HG03460 (cell line): ENCODE data around the gene ANKDD1B.

Source experiments
- ATAC-seq: cut with Tn5 transposase; IDR thresholded peaks from one replicate; pipeline ENCODE4 v1.9.1; 2021; ENCODE audit not compliant: unreplicated experiment

ANKDD1B gene

GRCh38 chr5:75616371-75616881 is 5.2 kb downstream of the ANKDD1B start:
- no peak for ATAC-seq

GRCh38 chr5:75616971-75617621 is 5.8 kb downstream of the ANKDD1B start:
- ATAC-seq = no peak

GRCh38 chr5:75617736-75618352 is 6.6 kb downstream of the ANKDD1B start:
- no peak for ATAC-seq

- ATAC-seq = no peak
Measured at GRCh38 chr5:75620184-75620959, 9.1 kb downstream of the ANKDD1B start.

- no peak for ATAC-seq
Measured at GRCh38 chr5:75622564-75622963, 11.3 kb downstream of the ANKDD1B start.

- no peak for ATAC-seq
Measured at GRCh38 chr5:75623846-75624245, 12.6 kb downstream of the ANKDD1B start.

- no peak for ATAC-seq
Measured at GRCh38 chr5:75626959-75627358, 15.7 kb downstream of the ANKDD1B start.

- ATAC-seq = no peak
Measured at GRCh38 chr5:75627801-75628200, 16.5 kb downstream of the ANKDD1B start.

- no peak for ATAC-seq
Measured at GRCh38 chr5:75630875-75631274, 19.6 kb downstream of the ANKDD1B start.

GRCh38 chr5:75632321-75632720 is 21.1 kb downstream of the ANKDD1B start:
- no peak for ATAC-seq

GRCh38 chr5:75637949-75638348 is 26.7 kb downstream of the ANKDD1B start:
- ATAC-seq = no peak

- no peak for ATAC-seq
Measured at GRCh38 chr5:75639535-75640311, 28.5 kb downstream of the ANKDD1B start.

- ATAC-seq = no peak
Measured at GRCh38 chr5:75640395-75640794, 29.1 kb downstream of the ANKDD1B start.

- ATAC-seq = no peak
Measured at GRCh38 chr5:75640826-75641225, 29.6 kb downstream of the ANKDD1B start.

GRCh38 chr5:75648712-75649111 is 37.5 kb downstream of the ANKDD1B start:
- ATAC-seq = no peak

GRCh38 chr5:75651575-75652238 is 40.5 kb downstream of the ANKDD1B start:
- no peak for ATAC-seq

- no peak for ATAC-seq
Measured at GRCh38 chr5:75653521-75653920, 42.3 kb downstream of the ANKDD1B start.

- ATAC-seq = no peak
Measured at GRCh38 chr5:75654693-75655295, 43.5 kb downstream of the ANKDD1B start.

- ATAC-seq = no peak
Measured at GRCh38 chr5:75656311-75657003, 45.2 kb downstream of the ANKDD1B start.
